ENCODE data around the gene ITM2B.

- TF ChIP-seq ZBTB7A (tag by site-specific recombination; IDR thresholded peaks at IDR 0.05; ENCODE audit: low read depth): no peak
- TF ChIP-seq, protein P1, sequence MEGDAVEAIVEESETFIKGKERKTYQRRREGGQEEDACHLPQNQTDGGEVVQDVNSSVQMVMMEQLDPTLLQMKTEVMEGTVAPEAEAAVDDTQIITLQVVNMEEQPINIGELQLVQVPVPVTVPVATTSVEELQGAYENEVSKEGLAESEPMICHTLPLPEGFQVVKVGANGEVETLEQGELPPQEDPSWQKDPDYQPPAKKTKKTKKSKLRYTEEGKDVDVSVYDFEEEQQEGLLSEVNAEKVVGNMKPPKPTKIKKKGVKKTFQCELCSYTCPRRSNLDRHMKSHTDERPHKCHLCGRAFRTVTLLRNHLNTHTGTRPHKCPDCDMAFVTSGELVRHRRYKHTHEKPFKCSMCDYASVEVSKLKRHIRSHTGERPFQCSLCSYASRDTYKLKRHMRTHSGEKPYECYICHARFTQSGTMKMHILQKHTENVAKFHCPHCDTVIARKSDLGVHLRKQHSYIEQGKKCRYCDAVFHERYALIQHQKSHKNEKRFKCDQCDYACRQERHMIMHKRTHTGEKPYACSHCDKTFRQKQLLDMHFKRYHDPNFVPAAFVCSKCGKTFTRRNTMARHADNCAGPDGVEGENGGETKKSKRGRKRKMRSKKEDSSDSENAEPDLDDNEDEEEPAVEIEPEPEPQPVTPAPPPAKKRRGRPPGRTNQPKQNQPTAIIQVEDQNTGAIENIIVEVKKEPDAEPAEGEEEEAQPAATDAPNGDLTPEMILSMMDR (tag by site-specific recombination; IDR thresholded peaks at IDR 0.05): no peak
- TF ChIP-seq REST (tag by site-specific recombination; IDR thresholded peaks at IDR 0.05): no peak
- no peak for TF ChIP-seq GLIS2 (tag by site-specific recombination; IDR thresholded peaks at IDR 0.05)
- TF ChIP-seq YY1 (tag by site-specific recombination; IDR thresholded peaks at IDR 0.05): no peak
- no peak for TF ChIP-seq KLF16 (tag by site-specific recombination; IDR thresholded peaks at IDR 0.05)
Observed at GRCh38 chr13:48194379-48194754, 38.6 kb upstream of the ITM2B start.

Data from HEK293 (cell line).